ENCODE measurements around the gene MRPL55.

DNA sequence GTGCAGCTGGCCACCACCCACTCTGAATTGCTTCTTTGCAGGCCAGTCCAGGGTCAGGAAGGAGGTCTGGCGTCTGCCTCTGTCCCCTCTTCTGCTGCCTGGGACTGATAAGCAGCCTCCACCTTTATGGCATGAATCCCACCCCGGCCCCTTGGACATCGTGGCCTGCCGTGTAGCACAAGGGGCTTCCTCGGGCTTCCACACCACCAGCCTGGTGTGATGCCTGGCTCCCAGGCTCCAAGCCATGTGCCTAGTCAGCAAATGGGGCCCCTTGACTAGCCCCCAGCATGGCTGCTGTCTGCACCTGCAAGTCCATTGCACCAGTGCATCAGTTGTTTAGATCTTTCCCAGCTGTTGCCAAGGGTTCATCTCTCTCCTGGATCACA, 36.4 kb downstream of the MRPL55 start:
- no peak for TF ChIP-seq SMC3 (conservative IDR thresholded peaks at IDR 0.05; ENCODE audit: poor library complexity)
- TF ChIP-seq CTCF (IDR thresholded peaks at IDR 0.05; ENCODE audit: poor library complexity, severe bottlenecking): no peak
- TF ChIP-seq POLR2AphosphoS5 (IDR thresholded peaks at IDR 0.05): no peak
- TF ChIP-seq EZH2 (IDR thresholded peaks at IDR 0.05; ENCODE audit: borderline replicate concordance, insufficient read depth, low read length, poor library complexity, severe bottlenecking): no peak
